Gastroesophageal sphincter (tissue), 4 donors: ENCODE measurements around the gene BET1. TPM values are rescaled to one million over a fixed set of nuclear protein-coding genes. Genes with fewer than 3 reads are reported as not detected.
A peak's percentile ranks its signal among the peaks of the same experiment; 100 is the strongest.

Source experiments
- ATAC-seq: fragments of 150-250 bp; one replicate; pipeline ENCODE4 v1.9.1; 2016; ENCODE audit warnings: mild to moderate bottlenecking, moderate library complexity
- H3K27ac ChIP-seq, 4 donors: fragments of 200-600 bp; sonication (generic) in 3 of 4; 1 replicate in 3 of 4; 2 replicates in 1 of 4; pipeline ENCODE4 v1.5.1; 2016 to 2019
- H3K27me3 ChIP-seq: fragments of 200-600 bp; sonication (generic); one replicate; pipeline ENCODE4 v1.5.1; 2019
- H3K36me3 ChIP-seq, 2 donors: fragments of 200-600 bp; sonication (generic); one replicate each; pipeline ENCODE4 v1.5.1; 2019; ENCODE audit warnings: control low read depth in 1 of 2
- H3K4me1 ChIP-seq, 3 donors: fragments of 200-600 bp; sonication (generic); 1 replicate in 2 of 3; 2 replicates in 1 of 3; pipeline ENCODE4 v1.5.1; 2016 to 2019; ENCODE audit warnings: control low read depth in 2 of 3
- H3K4me3 ChIP-seq, 2 donors: fragments of 200-600 bp; sonication (generic); one replicate each; pipeline ENCODE4 v1.5.1; 2019; ENCODE audit warnings: mild to moderate bottlenecking in 1 of 2, moderate library complexity in 1 of 2
- H3K9me3 ChIP-seq, 3 donors: fragments of 200-600 bp; sonication (generic); one replicate each; pipeline ENCODE4 v1.5.1; 2017 to 2019; ENCODE audit warnings: control low read depth in 2 of 3
- EP300 ChIP-seq: sonication (generic); formaldehyde crosslinking; IDR thresholded peaks from one replicate; pipeline ENCODE4 v1.6.1; 2017; ENCODE audit warnings: antibody characterized with exemption, mild to moderate bottlenecking
- POLR2A ChIP-seq, 2 donors: fragments of 450-650 bp; IDR thresholded peaks; one replicate each; pipeline ENCODE4 v1.6.1; 2017; ENCODE audit warnings: antibody characterized with exemption in 2 of 2, mild to moderate bottlenecking in 2 of 2, moderate library complexity in 1 of 2
- POLR2AphosphoS5 ChIP-seq: sonication (generic); formaldehyde crosslinking; IDR thresholded peaks from one replicate; pipeline ENCODE4 v1.6.1; 2017; ENCODE audit warnings: antibody characterized with exemption
- WGBS, 2 donors: methylation state at CpG; one replicate each; pipeline ENCODE4 v1.1.5; 2018; ENCODE audit warnings: low coverage in 1 of 2; 5-methylcytosine and 5-hydroxymethylcytosine counted together
- total RNA-seq, 4 donors: library from RNA; depleted of rRNA; stranded (reverse); fragments of >200 nt; gene quantifications; one replicate each; pipeline ENCODE4 v1.1.0, GENCODE V29; 2016
- TF ChIP-seq, protein P1 (sequence below), 4 experiments: fragments of 200-600 bp in 2 of 4; fragments of 450-650 bp in 2 of 4; sonication (generic) in 1 of 4; IDR thresholded peaks; one replicate each; pipeline ENCODE4 v1.5.1; 2017 to 2019; ENCODE audit warnings: antibody characterized with exemption in 4 of 4, mild to moderate bottlenecking in 2 of 4, moderate library complexity in 2 of 4

BET1 gene
- total RNA-seq, 4 donors from 2014 or later = 13.4 to 22.7 (median 19.4) TPM

DNA sequence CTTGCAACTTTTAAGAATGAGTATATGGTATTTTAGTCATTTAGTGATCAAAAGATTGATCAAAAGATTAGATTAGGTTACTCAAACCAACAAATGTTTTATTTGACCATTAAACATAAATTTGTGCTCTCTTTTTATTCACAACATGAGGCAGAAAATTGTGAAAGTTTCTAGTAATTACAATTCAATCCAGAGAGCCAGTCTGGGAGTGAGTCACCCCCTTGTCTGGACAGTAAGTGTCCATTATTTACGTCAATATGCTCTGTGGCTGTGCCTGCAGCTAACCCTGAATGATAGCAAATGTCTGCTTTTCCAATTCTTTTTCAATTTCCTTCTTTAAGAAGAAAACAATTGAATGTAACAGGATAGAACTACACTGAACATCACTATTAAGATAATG, 54.7 kb downstream of the BET1 start:
- no peak for ATAC-seq
- no peaks in the 10 kb centered on the region for H3K4me1 ChIP-seq
- H3K4me3 ChIP-seq = no peak overlapping the region
- H3K27me3 ChIP-seq = no peaks in the 10 kb centered on the region
- no peaks in the 10 kb centered on the region for H3K9me3 ChIP-seq
- no peak for TF ChIP-seq POLR2AphosphoS5
- no peak for TF ChIP-seq EP300
- no peak for TF ChIP-seq POLR2A (IDR thresholded peaks at IDR 0.05)
- TF ChIP-seq, protein P1, sequence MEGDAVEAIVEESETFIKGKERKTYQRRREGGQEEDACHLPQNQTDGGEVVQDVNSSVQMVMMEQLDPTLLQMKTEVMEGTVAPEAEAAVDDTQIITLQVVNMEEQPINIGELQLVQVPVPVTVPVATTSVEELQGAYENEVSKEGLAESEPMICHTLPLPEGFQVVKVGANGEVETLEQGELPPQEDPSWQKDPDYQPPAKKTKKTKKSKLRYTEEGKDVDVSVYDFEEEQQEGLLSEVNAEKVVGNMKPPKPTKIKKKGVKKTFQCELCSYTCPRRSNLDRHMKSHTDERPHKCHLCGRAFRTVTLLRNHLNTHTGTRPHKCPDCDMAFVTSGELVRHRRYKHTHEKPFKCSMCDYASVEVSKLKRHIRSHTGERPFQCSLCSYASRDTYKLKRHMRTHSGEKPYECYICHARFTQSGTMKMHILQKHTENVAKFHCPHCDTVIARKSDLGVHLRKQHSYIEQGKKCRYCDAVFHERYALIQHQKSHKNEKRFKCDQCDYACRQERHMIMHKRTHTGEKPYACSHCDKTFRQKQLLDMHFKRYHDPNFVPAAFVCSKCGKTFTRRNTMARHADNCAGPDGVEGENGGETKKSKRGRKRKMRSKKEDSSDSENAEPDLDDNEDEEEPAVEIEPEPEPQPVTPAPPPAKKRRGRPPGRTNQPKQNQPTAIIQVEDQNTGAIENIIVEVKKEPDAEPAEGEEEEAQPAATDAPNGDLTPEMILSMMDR (IDR thresholded peaks at IDR 0.05) = no peak
- no peak overlapping the region for H3K27ac ChIP-seq
- H3K36me3 ChIP-seq = no peaks in the 10 kb centered on the region
- WGBS, 2 donors = 68 to 100% methylated on average over 1 of the region's 1 CpG

DNA sequence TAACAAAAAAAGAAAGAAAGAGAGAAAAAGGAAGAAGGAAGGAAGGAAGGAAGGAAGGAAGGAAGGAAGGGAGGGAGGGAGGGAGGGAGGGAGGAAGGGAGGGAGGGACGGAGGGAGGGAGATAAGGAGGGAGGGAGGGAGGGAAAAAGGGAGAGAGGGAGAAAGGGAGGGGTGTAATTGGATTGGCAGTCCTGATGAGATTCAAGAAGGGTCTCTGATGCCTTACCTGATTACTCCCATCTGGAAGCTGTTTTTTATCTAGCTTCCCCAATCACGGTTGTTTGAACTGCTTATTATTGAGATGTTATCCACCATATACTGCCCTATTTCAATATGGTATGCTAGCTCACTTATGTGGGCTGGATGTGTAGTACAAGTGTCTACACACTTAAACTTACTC, 55.3 kb downstream of the BET1 start:
- Histone ChIP-seq H3K4me3 (no peak overlapping the region), H3K9me3 (no peaks in the 10 kb centered on the region), H3K36me3 (no peaks in the 10 kb centered on the region), H3K27ac (no peak overlapping the region), H3K4me1 (no peaks in the 10 kb centered on the region), H3K27me3 (no peaks in the 10 kb centered on the region)
- no peak for ATAC-seq
- 39 to 50% methylated on average over 1 to 2 of the region's 2 CpGs for WGBS, 2 donors
- no peak for TF ChIP-seq POLR2A (IDR thresholded peaks at IDR 0.05)
- no peak for TF ChIP-seq EP300
- TF ChIP-seq POLR2AphosphoS5 = no peak
- TF ChIP-seq, protein P1 (IDR thresholded peaks at IDR 0.05) = no peak

DNA sequence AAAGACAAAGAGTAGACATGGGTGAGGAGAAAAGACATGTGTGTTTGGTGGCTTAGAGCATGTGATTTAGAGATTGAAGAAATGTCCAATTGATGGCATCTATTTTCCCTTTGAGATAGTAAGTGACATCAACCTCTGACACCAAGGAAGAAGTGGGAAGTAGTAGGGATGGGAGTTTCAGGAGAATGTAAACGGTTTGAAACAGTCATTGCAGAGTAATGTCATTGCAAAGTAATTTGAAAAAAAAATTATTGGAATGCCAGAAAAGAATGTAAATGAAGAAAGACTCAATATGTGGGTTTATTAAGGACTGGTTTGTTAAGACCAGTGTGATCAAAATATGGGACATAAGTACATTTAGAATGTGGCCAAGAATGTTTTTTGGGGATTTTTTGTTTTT, 56.0 kb downstream of the BET1 start:
- ATAC-seq = no peak
- WGBS, 2 donors = 33 to 56% methylated on average over 1 of the region's 1 CpG
- Histone ChIP-seq H3K4me3 (no peak overlapping the region), H3K4me1 (no peaks in the 10 kb centered on the region), H3K27ac (no peak overlapping the region), H3K27me3 (no peaks in the 10 kb centered on the region), H3K36me3 (no peaks in the 10 kb centered on the region), H3K9me3 (no peaks in the 10 kb centered on the region)
- TF ChIP-seq, protein P1 (IDR thresholded peaks at IDR 0.05) = no peak
- TF ChIP-seq EP300 (no peak), POLR2A (IDR thresholded peaks at IDR 0.05) (no peak), POLR2AphosphoS5 (no peak)

DNA sequence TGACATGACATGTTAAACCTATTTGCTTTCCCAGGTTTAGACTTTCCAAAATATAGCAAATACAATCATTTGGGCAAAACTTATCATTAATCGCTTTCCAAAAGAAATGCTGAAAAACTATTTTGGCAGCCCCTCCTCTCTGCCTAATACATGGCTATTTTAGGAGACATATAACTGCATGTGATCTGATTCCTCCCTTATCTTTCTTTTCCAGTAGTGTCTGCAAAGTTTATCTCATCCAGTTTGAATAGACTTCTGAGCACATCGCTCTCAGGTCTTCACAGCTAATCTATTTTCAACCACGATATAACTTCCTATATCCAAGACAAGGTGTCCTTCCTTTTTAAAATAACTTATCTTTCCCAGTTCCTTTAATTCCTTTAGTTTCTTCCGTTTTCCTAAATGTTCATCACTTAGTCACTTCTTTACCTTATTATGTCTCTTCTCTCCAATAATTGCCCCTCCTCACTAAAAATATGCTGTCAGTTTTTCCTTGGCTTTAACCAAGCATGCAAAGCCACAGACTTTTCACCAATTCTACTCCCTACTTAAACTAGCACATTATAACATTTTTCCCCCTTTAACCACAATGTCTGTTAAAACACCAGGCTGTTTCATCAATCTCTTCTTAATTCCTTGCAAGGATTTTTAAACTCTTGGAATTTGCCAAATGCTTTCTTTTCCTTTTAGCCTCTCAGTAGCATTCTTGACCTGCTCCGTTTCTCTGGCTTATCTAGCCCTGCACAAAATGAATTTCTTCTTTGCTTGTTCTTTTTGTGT, 58.2 kb downstream of the BET1 start:
- Histone ChIP-seq H3K9me3 (no peaks in the 10 kb centered on the region), H3K27ac (peak overlapping the region in 1 of 4 donors; percentile 4), H3K36me3 (no peaks in the 10 kb centered on the region), H3K27me3 (no peaks in the 10 kb centered on the region), H3K4me3 (no peak overlapping the region), H3K4me1 (no peaks in the 10 kb centered on the region)
- TF ChIP-seq POLR2A (IDR thresholded peaks at IDR 0.05) (no peak), EP300 (no peak), POLR2AphosphoS5 (no peak)
- TF ChIP-seq, protein P1 (IDR thresholded peaks at IDR 0.05) = no peak
- no peak for ATAC-seq
- WGBS, 2 donors = 47 to 71% methylated on average over 5 of the region's 5 CpGs

DNA sequence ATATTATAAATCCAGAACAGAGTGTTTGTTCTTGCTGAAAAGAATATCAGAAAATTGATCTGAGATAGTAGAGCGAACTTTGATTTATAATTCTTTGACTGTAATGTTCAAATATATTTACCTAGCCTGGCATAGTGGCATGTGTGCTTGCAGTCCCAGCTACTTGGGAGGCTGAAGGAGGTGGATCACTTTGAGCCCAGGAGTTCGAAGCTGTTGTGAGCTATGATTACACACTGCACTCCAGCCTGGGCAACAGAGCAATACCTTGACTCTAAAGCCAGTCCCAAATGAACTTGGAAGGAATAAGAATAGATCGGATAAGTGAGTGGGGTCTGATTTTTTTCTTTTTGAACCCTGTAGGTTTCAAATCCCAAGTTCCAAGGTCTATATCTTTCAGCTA, 59.1 kb downstream of the BET1 start:
- no peaks in the 10 kb centered on the region for H3K36me3 ChIP-seq
- ATAC-seq = no peak
- H3K27ac ChIP-seq = peak overlapping the region in 3 of 4 donors; percentile 4 to 53 (median 29)
- H3K4me3 ChIP-seq = no peak overlapping the region
- no peaks in the 10 kb centered on the region for H3K9me3 ChIP-seq
- WGBS, 2 donors = 18 to 46% methylated on average over 3 of the region's 3 CpGs
- no peaks in the 10 kb centered on the region for H3K4me1 ChIP-seq
- no peak for TF ChIP-seq POLR2AphosphoS5
- TF ChIP-seq, protein P1 (IDR thresholded peaks at IDR 0.05) = no peak
- TF ChIP-seq POLR2A (IDR thresholded peaks at IDR 0.05) = no peak
- TF ChIP-seq EP300 = no peak
- H3K27me3 ChIP-seq = no peaks in the 10 kb centered on the region
